SU-DHL-6 (cell line): ENCODE data around the gene TPM4.
A peak's percentile ranks its signal among the peaks of the same experiment; 100 is the strongest.

Experiments
- H2AFZ ChIP-seq: fragments of 200-600 bp; sonication (generic); 2 replicates; pipeline ENCODE4 v1.6.1; 2014; ENCODE audit warnings: low read depth, mild to moderate bottlenecking, moderate library complexity, mixed read lengths, antibody characterized with exemption, low read length; ENCODE audit not compliant: severe bottlenecking
- H3F3A ChIP-seq: fragments of 200-600 bp; shearing (Covaris generic); 2 replicates; pipeline ENCODE4 v1.6.0; 2016; ENCODE audit warnings: antibody characterized with exemption, mild to moderate bottlenecking; ENCODE audit not compliant: insufficient read depth
- H3K27ac ChIP-seq: fragments of 200-600 bp; sonication (generic); 2 replicates; pipeline ENCODE4 v1.5.1; 2016; ENCODE audit warnings: low read depth, mild to moderate bottlenecking, low read length, moderate library complexity, mixed read lengths
- H3K27me3 ChIP-seq: fragments of 200-600 bp; sonication (generic), shearing (Covaris generic); 2 replicates; pipeline ENCODE4 v1.6.0; 2014; ENCODE audit warnings: mild to moderate bottlenecking, low read length
- H3K36me3 ChIP-seq: fragments of 200-600 bp; sonication (generic); 2 replicates; pipeline ENCODE4 v1.6.1; 2014; ENCODE audit warnings: mild to moderate bottlenecking, low read length, mixed read lengths
- H3K4me2 ChIP-seq: fragments of 300-600, 200-600 bp; shearing (Covaris generic), sonication (generic); 2 replicates; pipeline ENCODE4 v1.6.0; 2014; ENCODE audit warnings: low read length, low read depth, mild to moderate bottlenecking; ENCODE audit not compliant: poor library complexity, severe bottlenecking
- H3K4me3 ChIP-seq: fragments of 200-600 bp; sonication (generic); 2 replicates; pipeline ENCODE4 v1.5.1; 2014; ENCODE audit warnings: antibody characterized with exemption, low read length, mild to moderate bottlenecking, mixed read lengths; ENCODE audit not compliant: insufficient read depth, poor library complexity, severe bottlenecking
- H3K79me2 ChIP-seq: fragments of 200-600 bp; sonication (generic); 2 replicates; pipeline ENCODE4 v1.6.1; 2014; ENCODE audit warnings: mild to moderate bottlenecking, low read length, moderate library complexity; ENCODE audit not compliant: insufficient read depth
- H3K9ac ChIP-seq: fragments of 200-600 bp; sonication (generic); 2 replicates; pipeline ENCODE4 v1.7.0; 2014; ENCODE audit warnings: mild to moderate bottlenecking, low read length
- H3K9me2 ChIP-seq: fragments of 200-600 bp; sonication (generic); replicated peaks from 2 replicates; pipeline ENCODE4 v1.6.1; 2014; ENCODE audit warnings: low read length; ENCODE audit not compliant: insufficient read depth
- H3K9me3 ChIP-seq: fragments of 200-600 bp; sonication (generic); 2 replicates; pipeline ENCODE4 v1.6.1; 2014; ENCODE audit warnings: low read length, mixed read lengths; ENCODE audit not compliant: insufficient read depth
- H4K20me1 ChIP-seq: fragments of 200-600 bp; sonication (generic); 2 replicates; pipeline ENCODE4 v1.6.1; 2014; ENCODE audit warnings: low read depth, mild to moderate bottlenecking, antibody characterized with exemption, low read length, moderate library complexity, mixed read lengths
- EZH2phosphoT487 ChIP-seq: fragments of 200-600 bp; sonication (generic), shearing (Covaris generic); conservative IDR thresholded peaks from 2 replicates; pipeline ENCODE4 v1.6.1; 2018; ENCODE audit warnings: mild to moderate bottlenecking, antibody characterized with exemption, low read length, moderate library complexity, mixed read lengths
- TF ChIP-seq, protein P1 (sequence below): fragments of 200-600 bp; sonication (generic); IDR thresholded peaks from one replicate; pipeline ENCODE4 v1.5.1; 2017; ENCODE audit warnings: antibody characterized with exemption, mild to moderate bottlenecking, low read length, moderate library complexity; ENCODE audit not compliant: insufficient read depth, poor library complexity, severe bottlenecking

Gene TPM4

DNA sequence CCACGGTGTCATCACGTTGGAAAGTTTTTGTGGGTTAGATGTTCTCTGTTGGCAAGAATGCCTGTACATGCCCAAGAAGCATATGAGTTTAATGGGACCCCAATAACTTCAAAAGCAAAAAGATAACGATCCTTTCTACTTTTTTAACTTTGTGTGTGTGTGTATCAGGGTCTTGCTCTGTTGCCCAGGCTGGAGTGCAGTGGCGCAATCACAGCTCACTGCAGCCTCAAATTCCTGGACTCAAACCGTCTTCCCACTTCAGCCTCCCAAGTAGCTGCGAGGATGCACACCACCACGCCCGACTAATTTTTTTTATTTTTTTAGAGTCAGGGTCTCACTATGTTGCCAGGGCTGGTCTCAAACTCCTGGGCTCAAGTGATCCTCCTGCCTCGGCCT, 34.3 kb upstream of the TPM4 start:
- peak overlapping the region; percentile 47 for H3K4me2 ChIP-seq
- no peaks in the 10 kb centered on the region for H3F3A ChIP-seq
- H3K27ac ChIP-seq: no peak overlapping the region
- H3K4me3 ChIP-seq: no peak overlapping the region
- H3K36me3 ChIP-seq: no peaks in the 10 kb centered on the region
- H3K9ac ChIP-seq: peak overlapping the region; percentile 21; the same call in 1 of the 2 replicates
- no peaks in the 10 kb centered on the region for H3K27me3 ChIP-seq
- TF ChIP-seq, protein P1, sequence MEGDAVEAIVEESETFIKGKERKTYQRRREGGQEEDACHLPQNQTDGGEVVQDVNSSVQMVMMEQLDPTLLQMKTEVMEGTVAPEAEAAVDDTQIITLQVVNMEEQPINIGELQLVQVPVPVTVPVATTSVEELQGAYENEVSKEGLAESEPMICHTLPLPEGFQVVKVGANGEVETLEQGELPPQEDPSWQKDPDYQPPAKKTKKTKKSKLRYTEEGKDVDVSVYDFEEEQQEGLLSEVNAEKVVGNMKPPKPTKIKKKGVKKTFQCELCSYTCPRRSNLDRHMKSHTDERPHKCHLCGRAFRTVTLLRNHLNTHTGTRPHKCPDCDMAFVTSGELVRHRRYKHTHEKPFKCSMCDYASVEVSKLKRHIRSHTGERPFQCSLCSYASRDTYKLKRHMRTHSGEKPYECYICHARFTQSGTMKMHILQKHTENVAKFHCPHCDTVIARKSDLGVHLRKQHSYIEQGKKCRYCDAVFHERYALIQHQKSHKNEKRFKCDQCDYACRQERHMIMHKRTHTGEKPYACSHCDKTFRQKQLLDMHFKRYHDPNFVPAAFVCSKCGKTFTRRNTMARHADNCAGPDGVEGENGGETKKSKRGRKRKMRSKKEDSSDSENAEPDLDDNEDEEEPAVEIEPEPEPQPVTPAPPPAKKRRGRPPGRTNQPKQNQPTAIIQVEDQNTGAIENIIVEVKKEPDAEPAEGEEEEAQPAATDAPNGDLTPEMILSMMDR: no peak
- no peak for TF ChIP-seq EZH2phosphoT487
- no peaks in the 10 kb centered on the region for H3K9me2 ChIP-seq
- H4K20me1 ChIP-seq: no peaks in the 10 kb centered on the region
- no peaks in the 10 kb centered on the region for H3K79me2 ChIP-seq
- H3K9me3 ChIP-seq: no peaks in the 10 kb centered on the region
- H2AFZ ChIP-seq: peak overlapping the region; percentile 28

DNA sequence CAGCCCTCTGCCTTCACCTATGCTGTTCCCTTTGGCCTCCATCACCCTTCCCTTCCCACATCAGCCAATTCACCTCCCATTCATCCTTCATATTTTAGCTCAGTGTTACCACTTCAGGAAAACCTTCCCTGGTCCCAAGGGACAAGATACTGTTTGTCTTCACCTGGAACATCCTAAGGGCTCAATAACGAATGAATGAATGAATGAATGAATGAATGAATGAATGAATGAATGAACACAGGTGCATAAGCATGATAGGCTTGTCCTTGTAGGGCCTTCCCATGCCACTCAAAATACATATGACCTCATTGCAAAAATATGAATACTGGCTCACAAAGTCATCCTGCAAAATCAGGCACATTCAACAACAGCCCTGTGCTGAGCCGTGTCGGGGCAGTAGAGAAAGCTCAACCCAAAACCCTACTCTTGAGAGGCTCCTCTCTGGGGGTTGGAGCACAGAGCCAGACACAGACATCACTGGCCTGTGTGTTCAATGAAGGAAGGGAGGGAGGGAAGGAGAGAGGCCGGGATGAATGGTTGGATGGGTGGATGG, 33.7 kb upstream of the TPM4 start:
- H3K79me2 ChIP-seq: no peaks in the 10 kb centered on the region
- no peaks in the 10 kb centered on the region for H3K9me3 ChIP-seq
- H3F3A ChIP-seq: no peaks in the 10 kb centered on the region
- H4K20me1 ChIP-seq: no peaks in the 10 kb centered on the region
- H3K9ac ChIP-seq: no peak overlapping the region
- no peak overlapping the region for H3K4me2 ChIP-seq
- no peak overlapping the region for H3K4me3 ChIP-seq
- TF ChIP-seq, protein P1: no peak
- no peak for TF ChIP-seq EZH2phosphoT487
- H3K36me3 ChIP-seq: no peaks in the 10 kb centered on the region
- no peak overlapping the region for H3K27ac ChIP-seq
- no peak overlapping the region for H2AFZ ChIP-seq
- H3K9me2 ChIP-seq: no peaks in the 10 kb centered on the region
- no peaks in the 10 kb centered on the region for H3K27me3 ChIP-seq

DNA sequence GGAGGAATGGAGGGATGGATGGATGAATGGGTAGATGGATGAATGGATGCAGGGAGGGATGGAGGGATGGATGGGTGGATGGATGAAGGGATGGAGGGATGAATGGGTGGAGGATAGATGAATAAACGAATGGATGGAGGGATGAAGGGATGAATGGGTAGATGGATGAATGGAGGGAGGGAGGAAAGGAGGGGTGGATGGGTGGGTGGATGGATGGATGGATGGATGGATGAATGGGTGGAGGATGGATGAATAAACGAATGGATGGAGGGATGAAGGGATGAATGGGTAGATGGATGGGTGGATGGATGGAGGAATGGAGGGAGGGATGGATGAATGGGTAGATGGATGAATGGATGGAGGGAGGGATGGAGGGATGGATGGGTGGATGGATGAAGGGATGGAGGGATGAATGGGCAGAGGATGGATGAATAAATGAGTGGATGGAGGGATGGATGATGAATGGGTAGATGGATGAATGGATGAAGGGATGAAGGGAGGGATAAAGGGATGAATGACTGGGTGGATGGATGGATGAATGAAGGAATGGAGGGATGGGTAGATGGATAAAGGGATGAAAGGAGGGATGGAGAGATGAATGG, 33.0 kb upstream of the TPM4 start:
- no peaks in the 10 kb centered on the region for H4K20me1 ChIP-seq
- no peak overlapping the region for H3K4me2 ChIP-seq
- no peak overlapping the region for H3K27ac ChIP-seq
- H3F3A ChIP-seq: no peaks in the 10 kb centered on the region
- no peak overlapping the region for H3K4me3 ChIP-seq
- H3K79me2 ChIP-seq: no peaks in the 10 kb centered on the region
- no peaks in the 10 kb centered on the region for H3K36me3 ChIP-seq
- no peaks in the 10 kb centered on the region for H3K9me3 ChIP-seq
- TF ChIP-seq, protein P1: no peak
- TF ChIP-seq EZH2phosphoT487: no peak
- H2AFZ ChIP-seq: no peak overlapping the region
- H3K9me2 ChIP-seq: no peaks in the 10 kb centered on the region
- H3K27me3 ChIP-seq: no peaks in the 10 kb centered on the region
- no peak overlapping the region for H3K9ac ChIP-seq
